GM12872 (cell line): Measurements from ENCODE around the gene DOCK4.

Experiments used
- CTCF ChIP-seq: IDR thresholded peaks from 3 replicates; pipeline ENCODE4 v1.5.1; 2011; ENCODE audit warnings: low read depth, mild to moderate bottlenecking, low read length, moderate library complexity; ENCODE audit not compliant: insufficient read depth

DOCK4 gene

GRCh38 chr7:111730476-111731300 is 475.5 kb downstream of the DOCK4 start:
- TF ChIP-seq CTCF = peak; percentile 67

DNA sequence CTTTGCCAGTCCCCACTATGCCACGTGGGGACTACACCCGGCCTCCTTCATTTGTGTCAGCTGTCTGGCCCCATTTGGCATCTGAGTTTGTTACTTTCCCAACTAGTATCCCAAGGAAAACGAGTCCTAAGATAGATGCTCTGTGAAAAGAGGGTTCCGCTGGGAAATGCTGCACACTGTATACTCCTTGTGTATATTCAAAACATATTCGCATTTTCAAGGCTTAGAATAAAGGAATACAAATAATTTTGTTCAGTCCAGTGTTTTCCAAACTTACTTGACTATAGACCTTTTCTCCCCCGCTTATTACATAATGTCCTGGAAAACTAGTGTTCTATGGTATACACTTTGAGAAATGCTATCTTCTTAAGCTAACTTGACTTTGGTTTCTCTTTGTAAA is 476.1 kb downstream of the DOCK4 start:
- no peak for TF ChIP-seq CTCF

- no peak for TF ChIP-seq CTCF
Measured at GRCh38 chr7:111729483-111729882, 476.7 kb downstream of the DOCK4 start.

GRCh38 chr7:111728635-111728995 is 477.6 kb downstream of the DOCK4 start:
- TF ChIP-seq CTCF = no peak

DNA sequence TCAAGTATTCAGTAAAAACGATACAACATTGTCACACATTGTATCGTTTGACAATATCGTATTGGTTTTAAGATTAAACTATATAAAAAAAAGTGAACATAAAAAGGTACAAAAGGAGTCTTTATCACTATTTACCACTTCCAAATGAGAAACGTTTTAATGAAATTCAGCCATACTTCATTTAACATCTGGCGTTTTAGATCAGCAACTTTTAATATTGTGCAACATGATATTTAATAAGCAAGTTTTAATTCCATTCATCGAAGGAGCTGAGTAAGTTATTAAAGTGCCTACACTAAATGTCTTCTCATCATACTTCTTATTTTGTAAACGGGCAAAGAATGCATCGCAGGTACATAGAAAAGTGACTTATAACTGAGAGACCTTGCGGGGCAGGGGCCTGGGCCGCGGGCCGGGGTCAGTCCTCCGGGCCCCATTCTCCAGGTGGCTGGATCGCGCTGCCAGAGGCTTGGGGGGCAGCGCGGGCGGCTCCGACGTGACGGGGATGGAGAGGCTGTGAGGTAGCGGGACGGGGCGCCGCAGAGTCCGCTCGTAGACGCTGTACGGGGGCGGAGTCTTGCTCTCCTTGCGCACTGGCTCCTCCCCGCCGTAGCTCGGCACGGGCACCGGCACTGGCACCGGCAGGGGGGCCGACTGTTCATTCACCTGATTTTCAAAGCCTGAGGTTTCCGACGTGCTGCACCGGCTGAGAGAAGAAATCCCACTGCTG is 478.1 kb downstream of the DOCK4 start:
- TF ChIP-seq CTCF = no peak

DNA sequence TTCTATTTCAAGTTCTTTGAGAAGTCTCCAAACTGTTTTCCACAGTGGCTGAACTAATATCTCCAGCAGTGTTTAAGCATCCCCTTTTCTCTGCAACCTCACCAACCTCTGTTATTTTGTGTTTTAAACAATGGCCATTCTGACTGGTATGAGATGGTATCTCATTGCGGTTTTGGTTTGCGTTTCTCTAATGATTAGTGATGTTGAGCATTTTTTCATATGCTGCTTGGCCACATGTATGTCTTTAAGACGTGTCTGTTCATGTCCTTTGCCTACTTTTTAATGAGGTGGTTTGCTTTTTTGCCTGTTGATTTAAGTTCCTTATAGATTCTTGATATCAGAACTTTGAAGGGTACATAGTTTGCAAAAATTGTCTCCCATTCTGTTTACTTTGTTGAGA is 487.3 kb downstream of the DOCK4 start:
- no peak for TF ChIP-seq CTCF

GRCh38 chr7:111711426-111712065 is 494.7 kb downstream of the DOCK4 start:
- no peak for TF ChIP-seq CTCF
